ENCODE data around the gene DENND6B. TPM values are rescaled to one million over a fixed set of nuclear protein-coding genes. Genes with fewer than 3 reads are reported as not detected.

DENND6B gene
- total and polyA plus RNA-seq, 4 donors = 0.86 to 1.2 (median 1.1) TPM

- DNase-seq (ENCODE audit: low spot score) = no peak
- H3K27ac ChIP-seq (ENCODE audit: low read depth in 1 of 2, low read length in 2 of 2) = no peak overlapping the region
- no peaks in the 10 kb centered on the region for H3K27me3 ChIP-seq (ENCODE audit: control insufficient read depth in 4 of 4, insufficient read depth in 4 of 4, low read length in 3 of 4)
- no peak overlapping the region for H3K9ac ChIP-seq (ENCODE audit: low read depth in 1 of 2, low read length in 2 of 2)
- H3K4me3 ChIP-seq (ENCODE audit: low read depth in 1 of 3, low read length in 3 of 3) = no peak overlapping the region
- H3K9me3 ChIP-seq (ENCODE audit: control insufficient read depth in 4 of 4, low read length in 3 of 4) = no peaks in the 10 kb centered on the region
- no peak for TF ChIP-seq ZBTB33 (IDR thresholded peaks at IDR 0.05)
- no peak for TF ChIP-seq ATF3 (IDR thresholded peaks at IDR 0.05)
- no peak for TF ChIP-seq FOXA1 (IDR thresholded peaks at IDR 0.05)
- TF ChIP-seq, protein P1, sequence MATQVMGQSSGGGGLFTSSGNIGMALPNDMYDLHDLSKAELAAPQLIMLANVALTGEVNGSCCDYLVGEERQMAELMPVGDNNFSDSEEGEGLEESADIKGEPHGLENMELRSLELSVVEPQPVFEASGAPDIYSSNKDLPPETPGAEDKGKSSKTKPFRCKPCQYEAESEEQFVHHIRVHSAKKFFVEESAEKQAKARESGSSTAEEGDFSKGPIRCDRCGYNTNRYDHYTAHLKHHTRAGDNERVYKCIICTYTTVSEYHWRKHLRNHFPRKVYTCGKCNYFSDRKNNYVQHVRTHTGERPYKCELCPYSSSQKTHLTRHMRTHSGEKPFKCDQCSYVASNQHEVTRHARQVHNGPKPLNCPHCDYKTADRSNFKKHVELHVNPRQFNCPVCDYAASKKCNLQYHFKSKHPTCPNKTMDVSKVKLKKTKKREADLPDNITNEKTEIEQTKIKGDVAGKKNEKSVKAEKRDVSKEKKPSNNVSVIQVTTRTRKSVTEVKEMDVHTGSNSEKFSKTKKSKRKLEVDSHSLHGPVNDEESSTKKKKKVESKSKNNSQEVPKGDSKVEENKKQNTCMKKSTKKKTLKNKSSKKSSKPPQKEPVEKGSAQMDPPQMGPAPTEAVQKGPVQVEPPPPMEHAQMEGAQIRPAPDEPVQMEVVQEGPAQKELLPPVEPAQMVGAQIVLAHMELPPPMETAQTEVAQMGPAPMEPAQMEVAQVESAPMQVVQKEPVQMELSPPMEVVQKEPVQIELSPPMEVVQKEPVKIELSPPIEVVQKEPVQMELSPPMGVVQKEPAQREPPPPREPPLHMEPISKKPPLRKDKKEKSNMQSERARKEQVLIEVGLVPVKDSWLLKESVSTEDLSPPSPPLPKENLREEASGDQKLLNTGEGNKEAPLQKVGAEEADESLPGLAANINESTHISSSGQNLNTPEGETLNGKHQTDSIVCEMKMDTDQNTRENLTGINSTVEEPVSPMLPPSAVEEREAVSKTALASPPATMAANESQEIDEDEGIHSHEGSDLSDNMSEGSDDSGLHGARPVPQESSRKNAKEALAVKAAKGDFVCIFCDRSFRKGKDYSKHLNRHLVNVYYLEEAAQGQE (IDR thresholded peaks at IDR 0.05) = no peak
- no peak for TF ChIP-seq RAD21 (IDR thresholded peaks at IDR 0.05)
- no peak for TF ChIP-seq FOXA2 (IDR thresholded peaks at IDR 0.05)
- no peak for TF ChIP-seq RXRA (IDR thresholded peaks at IDR 0.05)
- TF ChIP-seq YY1 (IDR thresholded peaks at IDR 0.05) = no peak
- TF ChIP-seq JUND (IDR thresholded peaks at IDR 0.05) = no peak
- no peak for TF ChIP-seq TAF1 (conservative IDR thresholded peaks at IDR 0.05)
- H3K36me3 ChIP-seq (ENCODE audit: control insufficient read depth in 4 of 4, insufficient read depth in 3 of 4, low read depth in 1 of 4, low read length in 3 of 4) = peaks cover 14 to 48% (median 22%) of the 10 kb centered on the region in 4 donors
- whole genome bisulfite sequencing = 96% methylated on average over 57 of the region's 57 CpGs
- H3K4me1 ChIP-seq (ENCODE audit: control insufficient read depth in 4 of 4, insufficient read depth in 4 of 4, low read length in 3 of 4) = peaks cover 16 to 29% (median 21%) of the 10 kb centered on the region in 4 donors
These were observed 37.5 kb downstream of the DENND6B start for GRCh38 chr22:50289151-50289941.

GRCh38 chr22:50287731-50288130, 39.1 kb downstream of the DENND6B start:
- peaks cover 5 to 14% (median 6%) of the 10 kb centered on the region in 4 donors for H3K4me1 ChIP-seq (ENCODE audit: control insufficient read depth in 4 of 4, insufficient read depth in 4 of 4, low read length in 3 of 4)
- 96% methylated on average over 31 of the region's 31 CpGs for WGBS
- H3K9ac ChIP-seq (ENCODE audit: low read depth in 1 of 2, low read length in 2 of 2) = no peak overlapping the region
- no peak for TF ChIP-seq JUND (IDR thresholded peaks at IDR 0.05)
- no peak for TF ChIP-seq EGR1 (IDR thresholded peaks at IDR 0.05; ENCODE audit: low read depth in 2 of 2)
- TF ChIP-seq FOXA2 (IDR thresholded peaks at IDR 0.05) = no peak
- no peak for TF ChIP-seq SP1 (IDR thresholded peaks at IDR 0.05)
- peaks cover 14 to 60% (median 27%) of the 10 kb centered on the region in 4 donors for H3K36me3 ChIP-seq (ENCODE audit: control insufficient read depth in 4 of 4, insufficient read depth in 3 of 4, low read depth in 1 of 4, low read length in 3 of 4)
- no peak overlapping the region for H3K27ac ChIP-seq (ENCODE audit: low read depth in 1 of 2, low read length in 2 of 2)
- DNase-seq (ENCODE audit: low spot score) = no peak
- H3K9me3 ChIP-seq (ENCODE audit: control insufficient read depth in 4 of 4, low read length in 3 of 4) = no peaks in the 10 kb centered on the region
- no peak overlapping the region for H3K4me3 ChIP-seq (ENCODE audit: low read depth in 1 of 3, low read length in 3 of 3)
- no peaks in the 10 kb centered on the region for H3K27me3 ChIP-seq (ENCODE audit: control insufficient read depth in 4 of 4, insufficient read depth in 4 of 4, low read length in 3 of 4)

Data from liver (tissue), 9 donors.